Keratinocyte (primary cell): ENCODE measurements around the gene PRDX5. TPM values are rescaled to one million over a fixed set of nuclear protein-coding genes. Genes with fewer than 3 reads are reported as not detected.

ENCODE experiments used
- DNase-seq: peaks from one replicate; pipeline ENCODE4 v3.0.0-alpha.2; 2011; ENCODE audit warnings: low read depth, missing footprints, low spot score
- FAIRE-seq: peaks from 2 replicates; lab custom pipeline; 2011; peaks lifted over from hg19 to GRCh38; lab: Jason Lieb, UNC
- H2AFZ ChIP-seq: 2 replicates; pipeline ENCODE4 v1.6.0; 2012; ENCODE audit warnings: low read length, control low read depth, inconsistent platforms; ENCODE audit not compliant: control insufficient read depth
- H3K27ac ChIP-seq: 2 replicates; pipeline ENCODE4 v1.5.1; 2011; ENCODE audit warnings: low read length; ENCODE audit not compliant: control insufficient read depth, insufficient read depth
- H3K27me3 ChIP-seq: 3 replicates; pipeline ENCODE4 v1.6.0; 2011; ENCODE audit warnings: low read length; ENCODE audit not compliant: control insufficient read depth, insufficient read depth; ENCODE audit errors: extremely low read depth
- H3K36me3 ChIP-seq, 2 experiments: 2 replicates in 1 of 2; 3 replicates in 1 of 2; pipeline ENCODE4 v1.5.1; 2011; ENCODE audit warnings: low read length in 2 of 2, mild to moderate bottlenecking in 1 of 2; ENCODE audit not compliant: control insufficient read depth in 2 of 2, insufficient read depth in 2 of 2; ENCODE audit errors: extremely low read depth in 1 of 2
- H3K4me1 ChIP-seq: 3 replicates; pipeline ENCODE4 v1.5.1; 2011; ENCODE audit warnings: low read length; ENCODE audit not compliant: control insufficient read depth, insufficient read depth; ENCODE audit errors: extremely low read depth
- H3K4me2 ChIP-seq: 3 replicates; pipeline ENCODE4 v1.6.0; 2011; ENCODE audit warnings: low read depth, low read length; ENCODE audit not compliant: control insufficient read depth, insufficient read depth; ENCODE audit errors: extremely low read depth
- H3K4me3 ChIP-seq, 3 experiments: fragments of 200-600 bp in 1 of 3; sonication (generic) in 1 of 3; 2 replicates in 2 of 3; 3 replicates in 1 of 3; pipeline ENCODE4 v1.5.1; 2011 to 2016; ENCODE audit warnings: low read length in 3 of 3, mild to moderate bottlenecking in 3 of 3, control low read depth in 2 of 3, inconsistent platforms in 1 of 3, low read depth in 1 of 3, mixed read lengths in 1 of 3, mixed run types in 1 of 3, moderate library complexity in 1 of 3; ENCODE audit not compliant: control insufficient read depth in 2 of 3, insufficient read depth in 2 of 3; ENCODE audit errors: extremely low read depth in 1 of 3
- H3K79me2 ChIP-seq: 2 replicates; pipeline ENCODE4 v1.6.0; 2012; ENCODE audit warnings: low read length; ENCODE audit not compliant: control insufficient read depth, insufficient read depth
- H3K9ac ChIP-seq: 3 replicates; pipeline ENCODE4 v1.6.0; 2011; ENCODE audit warnings: low read length; ENCODE audit not compliant: control insufficient read depth, insufficient read depth; ENCODE audit errors: extremely low read depth
- H3K9me1 ChIP-seq: 3 replicates; pipeline ENCODE4 v1.6.0; 2011; ENCODE audit warnings: low read length; ENCODE audit not compliant: control insufficient read depth, insufficient read depth; ENCODE audit errors: extremely low read depth
- H3K9me3 ChIP-seq: 2 replicates; pipeline ENCODE4 v1.5.1; 2012; ENCODE audit warnings: low read depth, low read length; ENCODE audit not compliant: control insufficient read depth
- H4K20me1 ChIP-seq: 3 replicates; pipeline ENCODE4 v1.6.0; 2011; ENCODE audit warnings: low read length; ENCODE audit not compliant: control insufficient read depth, insufficient read depth; ENCODE audit errors: extremely low read depth
- EZH2 ChIP-seq: IDR thresholded peaks from one replicate; pipeline ENCODE4 v1.6.1; 2012; ENCODE audit warnings: inconsistent platforms, mild to moderate bottlenecking, low read length, moderate library complexity
- dilution Hi-C: fragments of 300-500 bp; cut with MboI; formaldehyde crosslinking; loops from one replicate; pipeline ENCODE4 v1.7.0; 2020; ENCODE audit warnings: low sequenced_read_pairs; ENCODE audit not compliant: extremely low pct_ligation_motif_present
- polyA plus RNA-seq, 5 experiments: library from polyadenylated mRNA; depleted of rRNA in 3 of 5; stranded (reverse) in 3 of 5; stranded (forward) in 1 of 5; unstranded in 1 of 5; fragments of >200 nt; gene quantifications; 1 replicate in 1 of 5; 2 replicates in 3 of 5; 3 replicates in 1 of 5; pipeline versions ENCODE4 v1.2.1 to v1.2.3, GENCODE V29; 2011 to 2012; ENCODE audit warnings: missing spikeins in 2 of 5, low read depth in 1 of 5, low replicate concordance in 1 of 5
- small RNA-seq, 3 experiments: library from RNA; depleted of rRNA; stranded (forward); fragments of <200 nt; gene quantifications; one replicate each; pipeline ENCODE3, GENCODE V24; 2012; ENCODE audit warnings: low read depth in 3 of 3, low replicate concordance in 1 of 3; ENCODE audit not compliant: insufficient read length in 3 of 3
- TF ChIP-seq, protein P1 (sequence below), 3 experiments: IDR thresholded peaks in 1 of 3; conservative IDR thresholded peaks in 1 of 3; optimal IDR thresholded peaks in 1 of 3; 2 replicates in 2 of 3; 3 replicates in 1 of 3; pipeline versions ENCODE3 to v1.5.1; 2011; ENCODE audit warnings: low read length in 3 of 3, mild to moderate bottlenecking in 3 of 3, moderate library complexity in 2 of 3, control low read depth in 1 of 3, inconsistent platforms in 1 of 3; ENCODE audit not compliant: insufficient read depth in 2 of 3; ENCODE audit errors: extremely low read depth in 1 of 3

The PRDX5 gene
- polyA plus RNA-seq, 1 donor (not counting 4 experiments of a cell fraction or from before 2014, with no cell fraction given), result 590 TPM

DNA sequence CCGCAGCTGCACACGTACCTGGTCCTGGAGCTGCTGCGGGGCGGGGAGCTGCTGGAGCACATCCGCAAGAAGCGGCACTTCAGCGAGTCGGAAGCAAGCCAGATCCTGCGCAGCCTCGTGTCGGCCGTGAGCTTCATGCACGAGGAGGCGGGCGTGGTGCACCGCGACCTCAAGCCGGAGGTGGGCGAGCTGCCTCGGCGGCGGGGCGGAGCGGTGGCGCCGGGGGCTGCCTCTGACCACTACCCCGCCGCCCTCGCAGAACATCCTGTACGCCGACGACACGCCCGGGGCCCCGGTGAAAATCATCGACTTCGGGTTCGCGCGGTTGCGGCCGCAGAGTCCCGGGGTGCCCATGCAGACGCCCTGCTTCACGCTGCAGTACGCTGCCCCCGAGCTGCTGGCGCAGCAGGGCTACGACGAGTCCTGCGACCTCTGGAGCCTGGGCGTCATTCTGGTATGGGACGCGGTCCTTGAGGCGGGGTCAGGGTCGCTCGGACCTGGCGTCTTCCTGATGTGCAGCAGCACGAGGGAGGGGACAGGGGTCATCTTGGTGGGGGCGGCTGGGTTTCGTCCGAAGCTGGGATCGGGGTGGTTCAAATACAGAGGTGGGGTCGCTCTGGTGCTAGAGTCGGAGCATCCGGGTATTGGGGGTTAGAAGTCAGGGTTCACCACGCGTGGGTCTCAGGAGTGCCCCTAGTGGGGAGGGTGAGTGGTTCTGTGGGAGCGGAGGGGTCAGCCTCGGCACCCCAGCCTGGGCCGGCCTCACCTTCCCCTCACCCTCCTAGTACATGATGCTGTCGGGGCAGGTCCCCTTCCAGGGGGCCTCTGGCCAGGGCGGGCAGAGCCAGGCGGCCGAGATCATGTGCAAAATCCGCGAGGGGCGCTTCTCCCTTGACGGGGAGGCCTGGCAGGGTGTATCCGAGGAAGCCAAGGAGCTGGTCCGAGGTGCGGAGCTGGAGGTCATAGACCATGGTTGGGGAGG, 51.8 kb downstream of the PRDX5 start:
- no peak for FAIRE-seq
- Histone ChIP-seq H3K9me1 (no peaks in the 10 kb centered on the region), H3K27me3 (no peaks in the 10 kb centered on the region), H3K79me2 (peaks cover 3% of the 10 kb centered on the region), H3K9me3 (no peaks in the 10 kb centered on the region), H4K20me1 (peaks cover 9% of the 10 kb centered on the region), H3K9ac (no peak overlapping the region), H3K27ac (no peak overlapping the region), H3K4me1 (peaks cover 7% of the 10 kb centered on the region), H3K4me3 (no peak overlapping the region), H3K36me3 (peaks cover 20 to 28% of the 10 kb centered on the region in 2 experiments), H3K4me2 (no peak overlapping the region), H2AFZ (no peak overlapping the region)
- TF ChIP-seq, protein P1, sequence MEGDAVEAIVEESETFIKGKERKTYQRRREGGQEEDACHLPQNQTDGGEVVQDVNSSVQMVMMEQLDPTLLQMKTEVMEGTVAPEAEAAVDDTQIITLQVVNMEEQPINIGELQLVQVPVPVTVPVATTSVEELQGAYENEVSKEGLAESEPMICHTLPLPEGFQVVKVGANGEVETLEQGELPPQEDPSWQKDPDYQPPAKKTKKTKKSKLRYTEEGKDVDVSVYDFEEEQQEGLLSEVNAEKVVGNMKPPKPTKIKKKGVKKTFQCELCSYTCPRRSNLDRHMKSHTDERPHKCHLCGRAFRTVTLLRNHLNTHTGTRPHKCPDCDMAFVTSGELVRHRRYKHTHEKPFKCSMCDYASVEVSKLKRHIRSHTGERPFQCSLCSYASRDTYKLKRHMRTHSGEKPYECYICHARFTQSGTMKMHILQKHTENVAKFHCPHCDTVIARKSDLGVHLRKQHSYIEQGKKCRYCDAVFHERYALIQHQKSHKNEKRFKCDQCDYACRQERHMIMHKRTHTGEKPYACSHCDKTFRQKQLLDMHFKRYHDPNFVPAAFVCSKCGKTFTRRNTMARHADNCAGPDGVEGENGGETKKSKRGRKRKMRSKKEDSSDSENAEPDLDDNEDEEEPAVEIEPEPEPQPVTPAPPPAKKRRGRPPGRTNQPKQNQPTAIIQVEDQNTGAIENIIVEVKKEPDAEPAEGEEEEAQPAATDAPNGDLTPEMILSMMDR (optimal IDR thresholded peaks at IDR 0.05 in 1 of 3, IDR thresholded peaks at IDR 0.05 in 1 of 3, conservative IDR thresholded peaks at IDR 0.05 in 1 of 3; ENCODE audit: extremely low read depth in 1 of 3, insufficient read depth in 2 of 3, low read length in 3 of 3), result peak in 2 of 3 experiments; percentile 4 to 9
- no peak for TF ChIP-seq EZH2
- no peak for DNase-seq
- dilution Hi-C loops, result no loop called here

DNA sequence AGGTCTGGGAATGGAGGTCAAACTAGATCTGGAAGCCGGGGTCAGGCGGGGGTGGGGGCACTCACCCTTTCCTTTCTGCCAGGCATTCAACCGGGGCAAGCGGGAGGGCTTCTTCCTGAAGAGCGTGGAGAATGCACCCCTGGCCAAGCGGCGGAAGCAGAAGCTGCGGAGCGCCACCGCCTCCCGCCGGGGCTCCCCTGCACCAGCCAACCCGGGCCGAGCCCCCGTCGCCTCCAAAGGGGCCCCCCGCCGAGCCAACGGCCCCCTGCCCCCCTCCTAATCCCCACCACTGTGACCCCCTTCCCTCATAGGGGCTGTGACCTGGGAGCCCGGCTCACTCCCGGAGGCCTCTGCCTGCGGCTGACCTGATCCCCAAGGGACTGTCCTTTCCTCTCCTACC, 53.3 kb downstream of the PRDX5 start:
- dilution Hi-C loops, result no loop called here
- Histone ChIP-seq H3K36me3 (peaks cover 15 to 22% of the 10 kb centered on the region in 2 experiments), H3K4me2 (no peak overlapping the region), H3K9me3 (no peaks in the 10 kb centered on the region), H3K9ac (no peak overlapping the region), H3K27ac (no peak overlapping the region), H3K79me2 (peaks cover 3% of the 10 kb centered on the region), H4K20me1 (peaks cover 3% of the 10 kb centered on the region), H2AFZ (no peak overlapping the region), H3K4me3 (no peak overlapping the region), H3K9me1 (no peaks in the 10 kb centered on the region), H3K27me3 (no peaks in the 10 kb centered on the region), H3K4me1 (peaks cover 6% of the 10 kb centered on the region)
- no peak for FAIRE-seq
- TF ChIP-seq EZH2, result no peak
- TF ChIP-seq, protein P1 (optimal IDR thresholded peaks at IDR 0.05 in 1 of 3, IDR thresholded peaks at IDR 0.05 in 1 of 3, conservative IDR thresholded peaks at IDR 0.05 in 1 of 3; ENCODE audit: extremely low read depth in 1 of 3, insufficient read depth in 2 of 3, low read length in 3 of 3), result no peak
- no peak for DNase-seq

Small RNA genes lying within 50 kb of the gene (small RNA-seq; reads per million reads assigned to genes)
- 0.13 to 14.0 (median 3.5) reads per million in 3 experiments for gene MIR1237
- gene MIR7155, result 0 to 3.7 (median 1.8) reads per million in 3 experiments
- gene RF00019, result 0 reads per million in 3 experiments

Other genes with a start within 250 kb of the PRDX5 start
- gene MACROD1, start 152.0 kb upstream of the PRDX5 start, polyA plus RNA-seq, result 2.7 to 6.7 TPM (median 4.6 TPM) in 3 replicates
- 157 to 215 TPM (median 206 TPM) in 3 replicates for gene STIP1, start 131.9 kb upstream of the PRDX5 start, polyA plus RNA-seq
- 0.26 to 1.9 TPM (median 0.98 TPM) in 3 replicates for gene FERMT3, start 111.4 kb upstream of the PRDX5 start, polyA plus RNA-seq
- 15.5 to 20.3 TPM (median 18.3 TPM) in 3 replicates for gene TRPT1, start 91.9 kb upstream of the PRDX5 start, polyA plus RNA-seq
- gene NUDT22, start 91.8 kb upstream of the PRDX5 start, polyA plus RNA-seq, result 22.6 to 55.6 TPM (median 31.1 TPM) in 3 replicates
- gene DNAJC4, start 87.6 kb upstream of the PRDX5 start, polyA plus RNA-seq, result 10.1 to 24.7 TPM (median 12.2 TPM) in 3 replicates
- gene VEGFB, start 83.5 kb upstream of the PRDX5 start, polyA plus RNA-seq, result 9.7 to 23.3 TPM (median 10.0 TPM) in 3 replicates
- 40.3 to 57.7 TPM (median 51.9 TPM) in 3 replicates for gene FKBP2, start 77.0 kb upstream of the PRDX5 start, polyA plus RNA-seq
- 182 to 254 TPM (median 208 TPM) in 3 replicates for gene PPP1R14B, start 71.2 kb upstream of the PRDX5 start, polyA plus RNA-seq
- 32.5 to 46.9 TPM (median 42.0 TPM) in 3 replicates for gene PLCB3, start 66.6 kb upstream of the PRDX5 start, polyA plus RNA-seq
- 58.3 to 86.9 TPM (median 61.2 TPM) in 3 replicates for gene BAD, start 33.5 kb upstream of the PRDX5 start, polyA plus RNA-seq
- 6.6 to 11.7 TPM (median 9.8 TPM) in 3 replicates for gene GPR137, start 32.3 kb upstream of the PRDX5 start, polyA plus RNA-seq
- gene KCNK4, start 26.8 kb upstream of the PRDX5 start, polyA plus RNA-seq, result not detected in 3 replicates
- 0.17 to 0.29 TPM (median 0.19 TPM) in 3 replicates for gene CATSPERZ, start 17.8 kb upstream of the PRDX5 start, polyA plus RNA-seq
- 20.8 to 33.9 TPM (median 25.9 TPM) in 3 replicates for gene ESRRA, start 12.6 kb upstream of the PRDX5 start, polyA plus RNA-seq
- gene TRMT112, start 562 bp upstream of the PRDX5 start, polyA plus RNA-seq, result 238 to 408 TPM (median 297 TPM) in 3 replicates
- gene CCDC88B, start 22.1 kb downstream of the PRDX5 start, polyA plus RNA-seq, result 2.9 to 5.3 TPM (median 3.7 TPM) in 3 replicates
- 46.5 to 62.7 TPM (median 52.4 TPM) in 3 replicates for gene RPS6KA4, start 41.0 kb downstream of the PRDX5 start, polyA plus RNA-seq
- gene SLC22A11, start 237.8 kb downstream of the PRDX5 start, polyA plus RNA-seq, result not detected in 3 replicates